PC-3 (cell line): ENCODE data around the gene ZNF45. TPM values are rescaled to one million over a fixed set of nuclear protein-coding genes. Genes with fewer than 3 reads are reported as not detected.
A peak's percentile ranks its signal among the peaks of the same experiment; 100 is the strongest.

ENCODE experiments used
- ATAC-seq: fragments of 200-7000 bp; cut with Tn5 transposase; 2 replicates; pipeline ENCODE4 v1.9.1; 2020; ENCODE audit warnings: mild to moderate bottlenecking, moderate library complexity
- Bru-seq: library from RNA; stranded (reverse); fragments of 400-500 nt; gene quantifications from one replicate; lab custom pipeline; 2021; lab: Mats Ljungman, UMichigan
- BruChase-seq, 2 experiments: library from RNA; stranded (reverse); fragments of 400-500 nt; gene quantifications; one replicate each; lab custom pipeline; 2021; lab: Mats Ljungman, UMichigan
- BruUV-seq: library from RNA; stranded (reverse); fragments of 400-500 nt; replicated peaks from 2 replicates; lab custom pipeline; 2021; lab: Mats Ljungman, UMichigan
- CTCF ChIA-PET: fragments of 300-600 bp; sonication (Branson Sonifier 250); formaldehyde crosslinking; loops from one replicate; lab custom pipeline; 2022; ENCODE audit warnings: antibody characterized with exemption; lab: Charles Lee
- POLR2A ChIA-PET: fragments of 300-600 bp; sonication (Branson Sonifier 250); formaldehyde crosslinking; loops from one replicate; lab custom pipeline; 2022; ENCODE audit warnings: antibody characterized with exemption; ENCODE audit not compliant: unreplicated experiment; lab: Charles Lee
- DNase-seq: peaks from one replicate; pipeline ENCODE4 v3.0.0-alpha.2; 2015
- H2AFZ ChIP-seq: fragments of 300-600 bp; sonication (generic); 2 replicates; pipeline ENCODE4 v1.6.0; 2016; ENCODE audit warnings: antibody characterized with exemption, low read length
- H3F3A ChIP-seq: fragments of 300-600 bp; sonication (generic); one replicate; pipeline ENCODE4 v1.6.0; 2017; ENCODE audit warnings: antibody characterized with exemption, low read length, control low read depth, mild to moderate bottlenecking; ENCODE audit not compliant: unreplicated experiment
- H3K27ac ChIP-seq: fragments of 300-600 bp; sonication (generic); 2 replicates; pipeline ENCODE4 v1.5.1; 2016; ENCODE audit warnings: mild to moderate bottlenecking, low read length
- H3K27me3 ChIP-seq: fragments of 300-600 bp; sonication (generic); 2 replicates; pipeline ENCODE4 v1.6.1; 2016; ENCODE audit warnings: low read length, mixed read lengths
- H3K36me3 ChIP-seq: fragments of 300-600 bp; sonication (generic); 2 replicates; pipeline ENCODE4 v1.6.1; 2016; ENCODE audit warnings: low read depth, mixed run types, low read length, mixed read lengths
- H3K4me1 ChIP-seq: fragments of 300-600 bp; sonication (generic); 2 replicates; pipeline ENCODE4 v1.5.1; 2016; ENCODE audit warnings: low read length; ENCODE audit not compliant: insufficient read depth
- H3K4me2 ChIP-seq: fragments of 300-600 bp; sonication (generic); 2 replicates; pipeline ENCODE4 v1.6.0; 2016; ENCODE audit warnings: low read length
- H3K4me3 ChIP-seq: fragments of 300-600 bp; sonication (generic); 2 replicates; pipeline ENCODE4 v1.5.1; 2016; ENCODE audit warnings: mild to moderate bottlenecking, low read length, mixed read lengths
- H3K79me2 ChIP-seq: fragments of 300-600 bp; sonication (generic); 2 replicates; pipeline ENCODE4 v1.6.1; 2017; ENCODE audit warnings: low read length, mixed read lengths
- H3K9ac ChIP-seq: fragments of 300-600 bp; sonication (generic); 2 replicates; pipeline ENCODE4 v1.6.0; 2016; ENCODE audit warnings: mild to moderate bottlenecking, low read length
- H3K9me2 ChIP-seq: fragments of 300-600 bp; sonication (generic); replicated peaks from 2 replicates; pipeline ENCODE4 v1.6.1; 2016; ENCODE audit warnings: mixed run types, low read length, mixed read lengths
- H3K9me3 ChIP-seq: fragments of 300-600 bp; sonication (generic); 2 replicates; pipeline ENCODE4 v1.6.1; 2016; ENCODE audit warnings: low read length, mixed read lengths
- H4K20me1 ChIP-seq: fragments of 300-600 bp; sonication (generic); 2 replicates; pipeline ENCODE4 v1.6.1; 2016; ENCODE audit warnings: low read length, mixed read lengths
- EZH2 ChIP-seq: fragments of 300-600 bp; sonication (generic); IDR thresholded peaks from one replicate; pipeline ENCODE4 v1.6.1; 2017; ENCODE audit warnings: antibody characterized with exemption, mild to moderate bottlenecking, low read length; ENCODE audit not compliant: unreplicated experiment
- EZH2phosphoT487 ChIP-seq: fragments of 300-600 bp; sonication (generic); IDR thresholded peaks from 2 replicates; pipeline ENCODE4 v1.6.1; 2018; ENCODE audit warnings: mild to moderate bottlenecking, antibody characterized with exemption, low read length, borderline replicate concordance
- intact Hi-C: fragments of 100-400 bp; cut with micrococcal nuclease; formaldehyde crosslinking; loops from 2 replicates; pipeline ENCODE4 v1.9.0; 2023
- long read RNA-seq: library from polyadenylated mRNA; unstranded; transcript quantifications from one replicate; pipeline ENCODE4 v2.0.0, GENCODE V29; 2021; ENCODE audit not compliant: unreplicated experiment
- total RNA-seq: library from RNA; depleted of rRNA; stranded (reverse); fragments of >200 nt; gene quantifications from 2 replicates; pipeline ENCODE4 v1.2.3, GENCODE V29; 2014; rRNA removed
- TF ChIP-seq, protein P1 (sequence below): fragments of 300-600 bp; sonication (generic); conservative IDR thresholded peaks from 2 replicates; pipeline ENCODE4 v1.5.1; 2017; ENCODE audit warnings: antibody characterized with exemption, low read depth, mild to moderate bottlenecking, low read length

Gene ZNF45
- 5.8 and 7.8 TPM in 2 replicates for total RNA-seq
- percentile 63 among the genes with signal in this experiment for Bru-seq, nascent RNA
- BruChase-seq, experiment 1, labeled RNA remaining after a 6-hour chase, result percentile 71 among the genes with signal in this experiment
- percentile 71 among the genes with signal in this experiment for BruChase-seq, experiment 2, labeled RNA remaining after a 2-hour chase
- long read RNA-seq, partial matches to known transcripts, result 1 of 27 reads
- long read RNA-seq, other reads (novel, unspliced or antisense), result 22 of 27 reads

DNA sequence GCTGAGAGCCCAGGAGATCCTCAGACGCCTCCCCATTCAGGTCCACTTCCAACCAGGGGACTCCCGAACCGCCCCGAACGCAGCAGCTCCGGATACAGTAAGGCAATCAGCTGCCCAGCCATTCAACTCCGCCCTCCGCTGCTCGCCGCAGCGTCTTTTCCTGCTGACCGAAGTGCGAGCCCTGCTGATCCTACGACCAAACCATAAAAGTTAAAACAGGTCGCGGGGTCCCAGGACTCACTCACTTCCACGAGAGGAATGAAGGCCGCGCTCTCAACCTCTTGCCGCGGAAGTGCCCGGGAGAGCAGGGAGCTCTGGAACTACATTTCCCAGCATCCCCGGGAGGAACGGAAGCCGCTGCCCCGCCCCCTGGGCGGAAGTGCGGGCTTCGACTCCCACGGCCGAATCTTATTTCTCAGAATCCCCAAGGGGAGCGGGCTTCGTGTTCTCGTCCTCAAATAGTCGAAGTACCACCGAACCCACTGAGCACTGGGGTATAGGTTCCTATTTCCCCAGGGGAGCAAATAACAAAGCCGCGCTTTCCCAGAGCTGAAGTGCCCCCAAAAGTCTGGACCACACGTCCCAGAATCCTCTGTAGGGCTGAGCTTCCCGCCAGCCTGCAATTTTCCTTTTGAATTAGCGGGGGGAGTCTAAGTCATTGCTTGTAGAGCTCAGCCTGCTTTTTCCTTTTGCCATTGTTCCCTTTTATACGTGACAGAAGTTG lies at the start of gene ZNF45:
Gene ZNF45, minus strand, starts transcription at position 298 of the 724 bp plus-strand sequence. CDS start 13,097 bp downstream, outside the sequence.
- H4K20me1 ChIP-seq, result no peaks in the 10 kb centered on the region
- no peaks in the 10 kb centered on the region for H3K9me2 ChIP-seq
- peaks cover 8% of the 10 kb centered on the region; the same call in 1 of the 2 replicates for H3K36me3 ChIP-seq
- intact Hi-C loops, result loop anchor here (1.0 to 2.0 kb wide), 2 partner anchors 16 to 178 kb away; partner anchors contain the start of genes ZNF221 and ZNF225
- peak within 1 kb of the TSS; percentile 84 for H3K9ac ChIP-seq
- DNase-seq (peak; percentile 80), ATAC-seq (peak; percentile 94)
- ChIA-PET CTCF (interaction anchor here (0.6 to 0.9 kb wide), 2 partner anchors 16 to 116 kb away, joined by 4 read pairs; partner anchors contain the start of gene ZNF221), POLR2A (no interaction called here)
- no peaks in the 10 kb centered on the region for H3F3A ChIP-seq
- H2AFZ ChIP-seq, result peak within 1 kb of the TSS; percentile 94
- H3K4me1 ChIP-seq, result peaks cover 7% of the 10 kb centered on the region; the same call in 1 of the 2 replicates
- H3K4me2 ChIP-seq, result peak within 1 kb of the TSS; percentile 88
- TSS peak; percentile 35 for BruUV-seq
- H3K79me2 ChIP-seq, result no peaks in the 10 kb centered on the region; the same call in 1 of the 2 replicates
- no peaks in the 10 kb centered on the region for H3K27me3 ChIP-seq
- H3K27ac ChIP-seq, result no peak within 1 kb of the TSS
- peak within 1 kb of the TSS; percentile 90 for H3K4me3 ChIP-seq
- TF ChIP-seq EZH2phosphoT487 (no peak), EZH2 (no peak)
- TF ChIP-seq, protein P1, sequence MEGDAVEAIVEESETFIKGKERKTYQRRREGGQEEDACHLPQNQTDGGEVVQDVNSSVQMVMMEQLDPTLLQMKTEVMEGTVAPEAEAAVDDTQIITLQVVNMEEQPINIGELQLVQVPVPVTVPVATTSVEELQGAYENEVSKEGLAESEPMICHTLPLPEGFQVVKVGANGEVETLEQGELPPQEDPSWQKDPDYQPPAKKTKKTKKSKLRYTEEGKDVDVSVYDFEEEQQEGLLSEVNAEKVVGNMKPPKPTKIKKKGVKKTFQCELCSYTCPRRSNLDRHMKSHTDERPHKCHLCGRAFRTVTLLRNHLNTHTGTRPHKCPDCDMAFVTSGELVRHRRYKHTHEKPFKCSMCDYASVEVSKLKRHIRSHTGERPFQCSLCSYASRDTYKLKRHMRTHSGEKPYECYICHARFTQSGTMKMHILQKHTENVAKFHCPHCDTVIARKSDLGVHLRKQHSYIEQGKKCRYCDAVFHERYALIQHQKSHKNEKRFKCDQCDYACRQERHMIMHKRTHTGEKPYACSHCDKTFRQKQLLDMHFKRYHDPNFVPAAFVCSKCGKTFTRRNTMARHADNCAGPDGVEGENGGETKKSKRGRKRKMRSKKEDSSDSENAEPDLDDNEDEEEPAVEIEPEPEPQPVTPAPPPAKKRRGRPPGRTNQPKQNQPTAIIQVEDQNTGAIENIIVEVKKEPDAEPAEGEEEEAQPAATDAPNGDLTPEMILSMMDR, result no peak
- 0 out of 2 replicates have a peak, but pooled peaks cover 5% of the 10 kb centered on the region for H3K9me3 ChIP-seq

GRCh38 chr19:43984687-43985000 lies 49.6 kb upstream of the ZNF45 start:
- H3K9me3 ChIP-seq, result no peaks in the 10 kb centered on the region
- peak overlapping the region; percentile 81 for H3K4me3 ChIP-seq
- intact Hi-C loops, result loop anchor here (1.0 to 2.0 kb wide), 2 partner anchors 18 to 110 kb away; partner anchors contain the start of genes ZNF224 and ZNF230
- no peak for TF ChIP-seq EZH2phosphoT487
- TF ChIP-seq EZH2, result no peak
- TF ChIP-seq, protein P1, result no peak
- ATAC-seq, result peak; percentile 12; the same call in 1 of the 2 replicates
- H3K9ac ChIP-seq, result peak overlapping the region; percentile 49
- H3F3A ChIP-seq, result no peaks in the 10 kb centered on the region
- no peaks in the 10 kb centered on the region for H3K27me3 ChIP-seq
- ChIA-PET CTCF (no interaction called here), POLR2A (no interaction called here)
- H3K4me2 ChIP-seq, result peak overlapping the region; percentile 80
- BruUV-seq, result TSS peak; percentile 77
- peaks cover 3% of the 10 kb centered on the region for H3K36me3 ChIP-seq
- no peak overlapping the region for H3K27ac ChIP-seq
- peak overlapping the region; percentile 97 for H2AFZ ChIP-seq
- peaks cover 13% of the 10 kb centered on the region for H3K79me2 ChIP-seq
- H4K20me1 ChIP-seq, result no peaks in the 10 kb centered on the region
- no peak for DNase-seq
- H3K4me1 ChIP-seq, result no peaks in the 10 kb centered on the region
- no peaks in the 10 kb centered on the region for H3K9me2 ChIP-seq
